Transverse colon (tissue), 4 donors: ENCODE data around the gene AKAP6. TPM values are rescaled to one million over a fixed set of nuclear protein-coding genes. Genes with fewer than 3 reads are reported as not detected.
A peak's percentile ranks its signal among the peaks of the same experiment; 100 is the strongest.

ENCODE experiments used
- DNase-seq: peaks from one replicate; pipeline ENCODE4 v3.0.0-alpha.2; 2019
- H3K27ac ChIP-seq, 4 donors: fragments of 200-600 bp; sonication (generic); 2 replicates each; pipeline ENCODE4 v1.5.1; 2016 to 2018; ENCODE audit warnings: inconsistent platforms in 4 of 4
- H3K27me3 ChIP-seq: fragments of 200-600 bp; sonication (generic); 2 replicates; pipeline ENCODE4 v1.5.1; 2017; ENCODE audit warnings: inconsistent platforms
- H3K36me3 ChIP-seq, 4 donors: fragments of 200-600 bp; sonication (generic); 2 replicates each; pipeline ENCODE4 v1.5.1; 2017 to 2019; ENCODE audit warnings: inconsistent platforms in 4 of 4
- H3K4me1 ChIP-seq, 4 donors: fragments of 200-600 bp; sonication (generic); 2 replicates each; pipeline ENCODE4 v1.5.1; 2017 to 2020; ENCODE audit warnings: inconsistent platforms in 4 of 4
- H3K4me3 ChIP-seq, 4 donors: fragments of 200-600 bp; sonication (generic); 1 replicate in 1 of 4; 2 replicates in 3 of 4; pipeline versions ENCODE4 v1.5.1 to v1.6.1; 2017 to 2019; ENCODE audit warnings: inconsistent platforms in 4 of 4
- H3K9me3 ChIP-seq, 2 donors: fragments of 200-600 bp; sonication (generic); 2 replicates each; pipeline ENCODE4 v1.5.1; 2017 to 2019; ENCODE audit warnings: inconsistent platforms in 2 of 2
- EP300 ChIP-seq: sonication (generic); formaldehyde crosslinking; IDR thresholded peaks from one replicate; pipeline ENCODE4 v1.6.1; 2017; ENCODE audit warnings: antibody characterized with exemption, low read depth
- POLR2A ChIP-seq: fragments of 450-650 bp; IDR thresholded peaks from one replicate; pipeline ENCODE4 v1.6.1; 2016; ENCODE audit warnings: antibody characterized with exemption, mild to moderate bottlenecking, moderate library complexity
- POLR2AphosphoS5 ChIP-seq, 3 donors: sonication (generic); formaldehyde crosslinking; IDR thresholded peaks; one replicate each; pipeline ENCODE4 v1.6.1; 2016; ENCODE audit warnings: antibody characterized with exemption in 3 of 3
- WGBS, 2 donors: methylation state at CpG; one replicate each; pipeline ENCODE4 v1.1.5; 2018; ENCODE audit warnings: low coverage in 1 of 2; 5-methylcytosine and 5-hydroxymethylcytosine counted together
- in situ Hi-C, 4 donors: fragments of 200-750 bp; cut with MboI; loops; one replicate each; pipeline versions ENCODE4 v1.15.0 to v1.15.1; 2017; ENCODE audit warnings: low sequenced_read_pairs in 3 of 4, low pct_ligation_motif_present in 1 of 4, low pct_unique_long_range_greater_than_20kb in 1 of 4
- intact Hi-C: fragments of 100-400 bp; cut with DNase I; formaldehyde crosslinking; loops from one replicate; pipeline ENCODE4 v1.15.1; 2023; ENCODE audit warnings: low total_unique reads
- total RNA-seq, 4 donors: library from RNA; depleted of rRNA; stranded (reverse); fragments of >200 nt; gene quantifications; one replicate each; pipeline ENCODE4 v1.1.0, GENCODE V29; 2016
- TF ChIP-seq, protein P1 (sequence below), 5 experiments: fragments of 200-600 bp in 3 of 5; fragments of 450-650 bp in 2 of 5; sonication (generic) in 3 of 5; IDR thresholded peaks; 1 replicate in 2 of 5; 2 replicates in 3 of 5; pipeline ENCODE4 v1.5.1; 2016 to 2017; ENCODE audit warnings: antibody characterized with exemption in 5 of 5, inconsistent platforms in 3 of 5, mild to moderate bottlenecking in 2 of 5, moderate library complexity in 1 of 5

Gene AKAP6
- total RNA-seq, 4 donors from 2014 or later = 6.3 to 16.7 (median 9.7) TPM

DNA sequence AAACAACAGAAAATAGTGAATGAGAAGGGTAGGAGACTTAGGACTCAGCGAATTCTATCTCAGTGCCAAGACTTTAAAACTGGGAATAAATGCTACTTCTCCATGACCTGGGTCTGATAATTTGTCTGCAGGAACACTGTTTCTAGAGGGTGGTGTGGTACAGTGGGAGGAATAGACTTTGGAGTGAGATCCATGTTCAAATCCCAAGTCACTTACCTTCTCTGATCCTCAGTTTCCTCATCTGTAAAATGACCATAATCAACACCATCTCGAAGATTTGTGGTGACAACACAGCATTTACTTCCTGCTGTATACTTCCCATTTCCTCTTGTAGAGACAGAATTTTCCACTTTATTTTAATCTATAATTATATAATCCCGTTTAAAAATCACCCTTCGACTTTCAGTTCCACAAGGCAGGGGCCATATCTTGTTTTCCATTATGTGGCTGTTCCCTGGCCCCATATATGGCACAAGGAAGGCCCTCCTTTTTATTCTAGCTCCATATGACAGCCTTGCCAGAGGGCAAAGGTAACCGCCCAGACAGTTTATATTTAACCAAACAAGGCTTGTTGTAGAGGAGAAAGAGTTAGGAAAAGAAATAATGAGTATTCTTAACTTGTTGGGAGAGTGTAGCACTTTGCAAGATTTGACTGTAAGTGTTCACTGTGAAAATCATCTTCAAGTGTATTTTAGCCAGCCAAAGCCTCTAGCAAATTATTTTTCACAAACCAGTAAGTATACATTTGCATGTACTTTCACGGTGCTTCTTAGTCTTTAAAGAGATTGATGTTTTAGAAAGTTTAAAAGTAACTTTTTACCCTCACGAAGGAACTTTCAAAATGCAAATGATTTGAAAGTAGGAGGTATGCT, 243.1 kb downstream of the AKAP6 start:
- Histone ChIP-seq H3K36me3 (no peaks in the 10 kb centered on the region), H3K4me1 (peaks cover 11 to 37% (median 17%) of the 10 kb centered on the region in 4 donors), H3K27me3 (no peaks in the 10 kb centered on the region), H3K27ac (peak overlapping the region; percentile 52 to 70 (median 67)), H3K4me3 (no peak overlapping the region), H3K9me3 (no peaks in the 10 kb centered on the region)
- peak; percentile 46 for DNase-seq
- WGBS, 2 donors = 35 to 47% methylated on average over 6 to 7 of the region's 7 CpGs
- intact Hi-C loops (no loop called here), in situ Hi-C loops (loop anchor here in 3 of 4 donors (10.0 to 25.0 kb wide), 3 partner anchors 1060 to 1740 kb away; no protein-coding TSS in a partner anchor)
- TF ChIP-seq POLR2A = no peak
- no peak for TF ChIP-seq EP300
- TF ChIP-seq, protein P1, sequence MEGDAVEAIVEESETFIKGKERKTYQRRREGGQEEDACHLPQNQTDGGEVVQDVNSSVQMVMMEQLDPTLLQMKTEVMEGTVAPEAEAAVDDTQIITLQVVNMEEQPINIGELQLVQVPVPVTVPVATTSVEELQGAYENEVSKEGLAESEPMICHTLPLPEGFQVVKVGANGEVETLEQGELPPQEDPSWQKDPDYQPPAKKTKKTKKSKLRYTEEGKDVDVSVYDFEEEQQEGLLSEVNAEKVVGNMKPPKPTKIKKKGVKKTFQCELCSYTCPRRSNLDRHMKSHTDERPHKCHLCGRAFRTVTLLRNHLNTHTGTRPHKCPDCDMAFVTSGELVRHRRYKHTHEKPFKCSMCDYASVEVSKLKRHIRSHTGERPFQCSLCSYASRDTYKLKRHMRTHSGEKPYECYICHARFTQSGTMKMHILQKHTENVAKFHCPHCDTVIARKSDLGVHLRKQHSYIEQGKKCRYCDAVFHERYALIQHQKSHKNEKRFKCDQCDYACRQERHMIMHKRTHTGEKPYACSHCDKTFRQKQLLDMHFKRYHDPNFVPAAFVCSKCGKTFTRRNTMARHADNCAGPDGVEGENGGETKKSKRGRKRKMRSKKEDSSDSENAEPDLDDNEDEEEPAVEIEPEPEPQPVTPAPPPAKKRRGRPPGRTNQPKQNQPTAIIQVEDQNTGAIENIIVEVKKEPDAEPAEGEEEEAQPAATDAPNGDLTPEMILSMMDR (IDR thresholded peaks at IDR 0.05) = no peak
- TF ChIP-seq POLR2AphosphoS5 (IDR thresholded peaks at IDR 0.05) = no peak

DNA sequence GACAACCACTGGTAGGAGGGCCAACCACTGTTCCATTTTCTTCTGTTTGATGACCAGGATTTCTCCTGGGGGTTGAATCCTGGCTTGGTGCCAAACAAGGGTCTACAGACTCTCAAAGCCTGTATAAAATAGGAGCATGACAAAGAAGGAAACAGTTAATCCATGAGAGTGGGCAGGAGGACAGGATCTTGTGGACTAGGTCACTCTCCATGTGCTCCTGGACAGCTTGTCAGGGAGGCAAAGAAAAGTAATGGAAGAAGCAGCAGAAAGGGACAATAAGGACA, 243.7 kb downstream of the AKAP6 start:
- in situ Hi-C loops = loop anchor here in 3 of 4 donors (10.0 to 25.0 kb wide), 3 partner anchors 1061 to 1739 kb away; no protein-coding TSS in a partner anchor

DNA sequence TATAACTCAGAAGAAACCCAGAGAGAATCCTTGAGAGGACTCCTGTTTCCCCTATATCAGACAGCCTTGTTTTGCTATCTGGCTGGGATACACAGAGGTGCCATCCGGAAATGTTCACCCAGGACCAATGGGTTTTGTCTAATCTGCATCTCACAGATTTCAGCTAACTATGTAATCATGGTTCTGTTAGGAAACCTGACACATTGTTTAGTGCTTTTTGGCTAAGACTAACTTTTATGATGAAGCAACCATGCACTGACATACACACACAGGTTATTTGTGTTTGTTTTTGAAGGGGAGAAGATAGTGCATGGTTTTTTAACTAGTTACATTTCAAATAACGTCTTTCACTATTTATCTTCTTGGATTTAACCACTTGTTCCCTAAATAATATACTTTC, 245.2 kb downstream of the AKAP6 start:
- no peak for TF ChIP-seq POLR2A
- no peak for TF ChIP-seq EP300
- TF ChIP-seq POLR2AphosphoS5 (IDR thresholded peaks at IDR 0.05) = no peak
- TF ChIP-seq, protein P1 (IDR thresholded peaks at IDR 0.05) = no peak
- in situ Hi-C loops = loop anchor here in 3 of 4 donors (10.0 to 25.0 kb wide), 3 partner anchors 1062 to 1738 kb away; no protein-coding TSS in a partner anchor
- no peaks in the 10 kb centered on the region for H3K9me3 ChIP-seq
- H3K27me3 ChIP-seq = no peaks in the 10 kb centered on the region
- DNase-seq = no peak
- WGBS, 2 donors = 50 to 60% methylated on average over 2 of the region's 2 CpGs
- H3K4me3 ChIP-seq = no peak overlapping the region
- intact Hi-C loops = no loop called here
- H3K4me1 ChIP-seq = peaks cover 8 to 29% (median 14%) of the 10 kb centered on the region in 4 donors
- H3K36me3 ChIP-seq = no peaks in the 10 kb centered on the region
- no peak overlapping the region for H3K27ac ChIP-seq

More for the DNA sequence above, 243.7 kb downstream of the AKAP6 start:
- Histone ChIP-seq H3K27ac (peak overlapping the region; percentile 52 to 70 (median 67)), H3K36me3 (no peaks in the 10 kb centered on the region), H3K27me3 (no peaks in the 10 kb centered on the region), H3K4me1 (peaks cover 11 to 31% (median 15%) of the 10 kb centered on the region in 4 donors), H3K4me3 (no peak overlapping the region), H3K9me3 (no peaks in the 10 kb centered on the region)
- TF ChIP-seq POLR2AphosphoS5 (IDR thresholded peaks at IDR 0.05) (no peak), EP300 (no peak), POLR2A (no peak)
- TF ChIP-seq, protein P1 (IDR thresholded peaks at IDR 0.05) = no peak
- intact Hi-C loops = no loop called here
- DNase-seq = no peak

DNA sequence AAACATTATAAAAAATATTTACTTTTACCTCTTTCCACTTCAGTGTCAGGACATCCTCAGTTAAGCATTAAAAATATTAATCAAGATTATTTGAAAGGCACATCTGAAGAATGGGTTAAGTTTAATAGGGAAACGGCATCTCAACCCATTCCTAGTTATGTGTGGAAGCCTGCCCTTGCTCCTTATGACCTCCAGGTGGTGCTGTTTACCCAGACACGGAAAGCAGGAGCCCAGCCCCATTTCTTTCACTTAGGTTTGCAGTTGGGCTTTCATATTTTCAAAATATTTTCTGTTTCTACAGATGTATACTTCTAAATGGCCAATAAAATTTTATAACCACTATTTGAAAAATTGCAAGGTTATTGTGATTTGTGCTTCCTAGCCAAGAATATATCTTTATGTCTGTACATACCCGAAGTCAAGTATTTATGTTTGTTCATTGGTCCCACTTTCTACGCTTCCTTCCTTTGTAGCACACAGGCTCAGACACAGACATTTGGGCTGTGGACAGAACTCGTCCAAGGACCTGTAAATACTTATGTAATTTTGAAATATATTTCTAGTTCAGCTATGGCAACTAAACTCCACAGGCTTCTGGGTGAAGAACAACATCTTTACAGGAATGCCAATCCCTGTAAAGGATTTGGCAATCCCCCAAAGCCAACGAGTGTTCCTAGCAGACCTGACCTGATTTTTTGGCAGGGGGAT, 247.1 kb downstream of the AKAP6 start:
- Histone ChIP-seq H3K9me3 (no peaks in the 10 kb centered on the region), H3K27me3 (no peaks in the 10 kb centered on the region), H3K36me3 (no peaks in the 10 kb centered on the region), H3K4me3 (peak overlapping the region in 1 of 4 donors; percentile 29), H3K4me1 (peaks cover 8 to 29% (median 14%) of the 10 kb centered on the region in 4 donors), H3K27ac (no peak overlapping the region)
- TF ChIP-seq EP300 (no peak), POLR2AphosphoS5 (IDR thresholded peaks at IDR 0.05) (no peak), POLR2A (no peak)
- TF ChIP-seq, protein P1 (IDR thresholded peaks at IDR 0.05) = peak; percentile 88 to 97 (median 95)
- intact Hi-C loops = loop anchor here (5.0 kb wide), 1 partner anchor 1216 kb away; no protein-coding TSS in a partner anchor
- WGBS, 2 donors = 0 to 9% methylated on average over 2 to 6 of the region's 6 CpGs
- DNase-seq = peak; percentile 41
- in situ Hi-C loops = loop anchor here (5.0 to 25.0 kb wide), 4 partner anchors 861 to 1219 kb away; no protein-coding TSS in a partner anchor
